Uterus (tissue), 4 donors: ENCODE data around the gene SCP2. TPM values are rescaled to one million over a fixed set of nuclear protein-coding genes. Genes with fewer than 3 reads are reported as not detected.

ENCODE experiments used
- DNase-seq, 2 donors: peaks; one replicate each; pipeline ENCODE4 v3.0.0-alpha.2; 2019 to 2020
- H3K27ac ChIP-seq, 2 donors: fragments of 200-600 bp; sonication (generic); 1 replicate in 1 of 2; 2 replicates in 1 of 2; pipeline ENCODE4 v1.5.1; 2016 to 2018
- H3K27me3 ChIP-seq, 2 donors: fragments of 200-600 bp; sonication (generic); one replicate each; pipeline ENCODE4 v1.5.1; 2018 to 2019; ENCODE audit warnings: control low read depth in 1 of 2
- H3K36me3 ChIP-seq, 2 donors: fragments of 200-600 bp; sonication (generic); one replicate each; pipeline ENCODE4 v1.5.1; 2019; ENCODE audit warnings: control low read depth in 1 of 2
- H3K4me1 ChIP-seq, 2 donors: fragments of 200-600 bp; sonication (generic); one replicate each; pipeline ENCODE4 v1.5.1; 2018 to 2019; ENCODE audit warnings: control low read depth in 1 of 2
- H3K4me3 ChIP-seq, 2 donors: fragments of 200-600 bp; sonication (generic); 1 replicate in 1 of 2; 2 replicates in 1 of 2; pipeline ENCODE4 v1.5.1; 2018 to 2019; ENCODE audit warnings: mild to moderate bottlenecking in 1 of 2
- H3K9me3 ChIP-seq, 2 donors: fragments of 200-600 bp; sonication (generic); one replicate each; pipeline ENCODE4 v1.5.1; 2019; ENCODE audit warnings: control low read depth in 1 of 2
- CTCF ChIP-seq, 4 experiments: fragments of 200-600 bp in 2 of 4; fragments of 450-650 bp in 2 of 4; sonication (generic) in 2 of 4; IDR thresholded peaks; one replicate each; pipeline ENCODE4 v1.5.1; 2016 to 2019; ENCODE audit warnings: antibody characterized with exemption in 4 of 4, mild to moderate bottlenecking in 2 of 4, moderate library complexity in 1 of 4
- POLR2A ChIP-seq, 2 donors: fragments of 450-650 bp; IDR thresholded peaks; one replicate each; pipeline ENCODE4 v1.6.1; 2016; ENCODE audit warnings: antibody characterized with exemption in 2 of 2, mild to moderate bottlenecking in 1 of 2, moderate library complexity in 1 of 2
- intact Hi-C: fragments of 100-400 bp; cut with DNase I; formaldehyde crosslinking; loops from one replicate; pipeline ENCODE4 v1.15.1; 2023; ENCODE audit warnings: low total_unique reads
- total RNA-seq, 4 donors: library from RNA; depleted of rRNA in 3 of 4; stranded (reverse); fragments of >200 nt in 3 of 4; gene quantifications; one replicate each; pipeline versions ENCODE4 v1.1.0 to v1.2.4, GENCODE V29; 2014 to 2023
- donor health status: DM: yes; HTN: yes; CAD: no.

The SCP2 gene
- total RNA-seq, 4 donors from 2014 or later = 29.2 to 151 (median 84.6) TPM

- Histone ChIP-seq H3K4me3 (peak within 1 kb of the TSS; percentile 67 to 90), H3K4me1 (peaks cover 1 to 3% of the 10 kb centered on the region in 2 donors), H3K9me3 (no peaks in the 10 kb centered on the region), H3K27me3 (no peaks in the 10 kb centered on the region), H3K36me3 (no peaks in the 10 kb centered on the region), H3K27ac (peak within 1 kb of the TSS; percentile 84 to 88)
- intact Hi-C loops = loop anchor here (10.0 kb wide), 1 partner anchor 123 kb away; no protein-coding TSS in a partner anchor
- no peak for TF ChIP-seq CTCF (IDR thresholded peaks at IDR 0.05)
- TF ChIP-seq POLR2A (IDR thresholded peaks at IDR 0.05) = peak in 1 of 2 donors; percentile 10
- DNase-seq = peak; percentile 63 to 80
These were observed 135.0 kb downstream of the SCP2 start, which contains the start of gene PODN for GRCh38 chr1:53061859-53062707. PODN (plus strand) TSS chr1:53062213; CDS start chr1:53069856, 7,643 bp downstream.

- peak in 1 of 2 donors; percentile 33 for DNase-seq
- Histone ChIP-seq H3K9me3 (no peaks in the 10 kb centered on the region), H3K27me3 (no peaks in the 10 kb centered on the region), H3K4me3 (peak overlapping the region; percentile 67 to 90), H3K4me1 (peaks cover 2 to 3% of the 10 kb centered on the region in 2 donors), H3K27ac (peak overlapping the region; percentile 84 to 88), H3K36me3 (no peaks in the 10 kb centered on the region)
- intact Hi-C loops = loop anchor here (10.0 kb wide), 1 partner anchor 122 kb away; no protein-coding TSS in a partner anchor
- TF ChIP-seq POLR2A (IDR thresholded peaks at IDR 0.05) (no peak), CTCF (IDR thresholded peaks at IDR 0.05) (no peak)
These were observed 135.9 kb downstream of the SCP2 start for GRCh38 chr1:53062708-53063591.

- Histone ChIP-seq H3K27me3 (no peaks in the 10 kb centered on the region), H3K4me3 (peak overlapping the region in 1 of 2 donors; percentile 90), H3K36me3 (no peaks in the 10 kb centered on the region), H3K4me1 (peaks cover 2 to 3% of the 10 kb centered on the region in 2 donors), H3K9me3 (no peaks in the 10 kb centered on the region), H3K27ac (peak overlapping the region; percentile 84 to 88)
- intact Hi-C loops = loop anchor here (10.0 kb wide), 1 partner anchor 121 kb away; no protein-coding TSS in a partner anchor
- DNase-seq = no peak
- TF ChIP-seq POLR2A (IDR thresholded peaks at IDR 0.05) = no peak
- TF ChIP-seq CTCF (IDR thresholded peaks at IDR 0.05) = no peak
These were observed 136.9 kb downstream of the SCP2 start for GRCh38 chr1:53063744-53064515.

- Histone ChIP-seq H3K4me3 (no peak overlapping the region), H3K27ac (no peak overlapping the region), H3K27me3 (no peaks in the 10 kb centered on the region), H3K4me1 (peaks cover 2% of the 10 kb centered on the region in 2 donors), H3K36me3 (no peaks in the 10 kb centered on the region), H3K9me3 (no peaks in the 10 kb centered on the region)
- TF ChIP-seq POLR2A (IDR thresholded peaks at IDR 0.05) (no peak), CTCF (IDR thresholded peaks at IDR 0.05) (no peak)
- DNase-seq = peak in 1 of 2 donors; percentile 15
- intact Hi-C loops = loop anchor here (10.0 kb wide), 1 partner anchor 119 kb away; no protein-coding TSS in a partner anchor
These were observed 138.3 kb downstream of the SCP2 start for GRCh38 chr1:53065391-53065790.
